ENCODE measurements around the gene APOBEC3H.
A peak's percentile ranks its signal among the peaks of the same experiment; 100 is the strongest.

The APOBEC3H gene

DNA sequence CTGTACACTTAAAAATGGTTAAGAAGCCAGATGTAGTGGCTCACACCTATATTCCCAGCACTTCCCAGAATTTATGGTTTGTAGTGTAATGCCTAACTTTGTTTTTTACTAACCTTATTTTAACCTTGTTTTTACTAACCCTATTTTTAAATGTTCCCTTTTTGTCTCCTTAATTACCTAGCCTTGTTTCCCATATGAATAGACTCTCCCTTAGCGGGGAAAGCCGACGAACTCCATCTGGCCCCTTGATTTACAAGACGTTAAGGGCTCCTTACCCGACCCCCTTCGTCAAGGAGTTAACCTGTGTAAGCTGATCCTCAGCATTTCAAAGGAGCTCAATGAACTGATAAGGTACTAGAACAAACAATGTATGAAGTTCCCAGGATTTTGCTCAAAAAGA is 17.1 kb downstream of the APOBEC3H start:
- no peak for DNase-seq

DNA sequence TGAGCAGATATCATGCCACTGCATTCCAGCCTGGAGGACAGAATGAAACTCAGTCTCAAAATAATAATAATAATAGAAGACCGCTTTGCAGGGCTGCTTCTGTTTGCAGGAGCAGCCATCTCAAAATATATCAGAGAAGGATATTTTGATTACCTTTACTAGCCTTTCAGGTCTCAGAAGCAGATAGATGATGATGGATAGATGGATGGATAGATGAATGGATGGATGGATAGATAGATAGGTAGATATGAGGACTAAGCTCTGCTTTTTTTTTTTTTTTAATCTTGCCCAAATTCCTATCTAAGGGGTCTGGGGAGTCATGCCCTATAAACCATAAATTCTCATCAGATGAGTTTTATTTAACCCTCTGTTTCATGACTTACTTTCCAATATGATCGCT is 18.5 kb downstream of the APOBEC3H start:
- no peak for DNase-seq

DNA sequence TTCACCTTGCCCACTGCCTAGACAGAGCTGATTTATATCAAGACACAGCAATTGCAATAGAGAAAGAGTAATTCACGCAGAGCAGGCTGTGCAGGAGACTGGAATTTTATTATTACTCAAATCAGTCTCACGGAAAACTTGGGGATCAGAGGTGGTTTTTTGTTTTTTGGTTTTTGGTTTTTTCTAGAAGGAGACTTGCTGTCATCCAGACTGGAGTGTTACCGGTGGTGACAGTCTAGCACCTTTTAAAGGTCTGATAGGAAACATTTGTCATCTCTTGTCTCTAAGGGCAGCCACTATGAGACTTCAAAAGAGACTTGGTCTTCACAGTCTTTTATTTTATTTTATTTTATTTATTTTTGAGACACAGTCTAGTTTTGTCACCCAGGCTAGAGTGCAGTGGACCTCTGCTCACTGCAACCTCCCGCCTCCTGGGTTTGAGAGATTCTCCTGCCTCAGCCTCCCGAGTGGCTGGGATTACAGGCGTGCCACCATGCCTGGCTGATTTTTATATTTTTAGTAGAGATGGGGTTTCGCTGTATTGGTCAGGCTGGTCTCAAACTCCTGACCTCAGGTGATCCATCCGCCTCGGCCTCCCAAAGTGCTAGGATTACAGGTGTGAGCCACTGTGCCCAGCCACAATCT is 19.1 kb downstream of the APOBEC3H start:
- no peak for DNase-seq

DNA sequence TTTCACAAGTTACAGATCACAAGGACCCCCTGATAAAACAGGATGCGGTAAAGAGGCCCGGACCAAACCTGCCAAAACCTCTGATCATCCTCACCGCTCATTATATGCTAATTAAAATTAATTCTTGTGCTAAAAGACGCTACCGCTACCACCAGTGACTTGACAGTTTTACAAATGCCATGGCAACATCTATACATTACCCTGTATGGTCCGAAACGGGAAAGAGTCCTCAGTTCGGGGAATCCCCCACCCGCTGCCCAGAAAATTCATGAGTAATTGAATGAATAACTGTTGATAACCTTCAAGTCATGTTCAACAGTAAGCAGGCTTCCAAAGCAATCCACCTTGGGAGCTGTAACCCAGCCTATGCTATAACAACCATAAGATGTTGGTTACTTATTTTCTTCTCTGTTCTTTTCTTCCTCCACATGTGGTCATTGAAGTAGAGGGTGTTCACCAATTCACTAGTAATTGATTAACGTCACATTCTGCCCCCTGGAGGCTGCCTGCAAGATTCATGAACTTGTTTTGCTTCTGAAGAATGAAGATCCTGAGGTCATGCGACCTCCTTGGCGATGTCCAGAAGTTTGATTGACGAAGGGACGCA is 20.6 kb downstream of the APOBEC3H start:
- DNase-seq: peak; percentile 73

DNA sequence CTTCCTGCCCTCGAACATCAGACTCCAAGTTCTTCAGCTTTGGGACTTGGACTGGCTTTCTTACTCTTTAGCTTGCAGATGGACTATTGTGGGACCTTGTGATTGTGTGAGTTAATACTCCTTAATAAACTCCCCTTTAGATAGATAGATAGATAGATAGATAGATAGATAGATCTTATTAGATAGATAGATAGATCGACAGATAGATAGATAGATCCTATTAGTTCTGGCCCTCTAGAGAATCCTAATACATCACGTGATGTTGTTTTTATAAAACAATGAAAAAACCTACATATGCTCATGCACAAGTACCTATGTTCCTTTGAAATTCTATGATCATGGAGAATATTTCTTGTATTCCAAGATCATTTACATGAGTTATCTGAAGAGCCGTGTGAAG is 23.9 kb downstream of the APOBEC3H start:
- DNase-seq: no peak

DNA sequence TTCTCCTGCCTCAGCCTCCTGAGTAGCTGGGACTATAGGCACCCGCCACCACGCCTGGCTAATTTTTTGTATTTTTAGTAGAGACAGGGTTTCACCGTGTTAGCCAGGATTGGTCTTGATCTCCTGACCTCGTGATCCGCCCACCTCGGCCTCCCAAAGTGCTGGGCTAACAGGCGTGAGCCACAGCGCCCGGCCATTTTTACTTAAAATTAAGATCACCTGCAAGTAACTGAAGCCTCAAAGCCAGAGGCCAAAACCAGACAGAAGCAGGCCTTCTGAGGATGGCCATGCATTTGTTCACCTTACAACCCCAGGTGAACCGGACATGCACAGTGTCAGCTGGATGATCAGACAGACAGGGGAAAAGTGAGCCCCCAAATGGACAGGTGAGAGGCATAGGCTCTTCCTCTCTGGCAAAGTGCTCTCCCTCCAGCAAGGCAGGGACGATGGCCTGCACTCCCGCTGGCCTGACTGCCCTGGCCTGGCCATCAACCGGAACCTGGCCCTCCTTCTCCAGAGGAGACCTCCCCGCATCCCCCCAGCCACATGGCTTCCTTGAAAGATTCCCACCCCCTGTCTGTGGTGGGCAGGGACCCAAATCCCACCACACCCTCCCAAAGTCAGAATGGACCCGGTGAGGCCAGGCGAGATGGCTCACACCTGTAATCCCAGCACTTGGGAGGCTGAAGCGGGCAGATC is 25.9 kb downstream of the APOBEC3H start:
- DNase-seq: no peak

DNA sequence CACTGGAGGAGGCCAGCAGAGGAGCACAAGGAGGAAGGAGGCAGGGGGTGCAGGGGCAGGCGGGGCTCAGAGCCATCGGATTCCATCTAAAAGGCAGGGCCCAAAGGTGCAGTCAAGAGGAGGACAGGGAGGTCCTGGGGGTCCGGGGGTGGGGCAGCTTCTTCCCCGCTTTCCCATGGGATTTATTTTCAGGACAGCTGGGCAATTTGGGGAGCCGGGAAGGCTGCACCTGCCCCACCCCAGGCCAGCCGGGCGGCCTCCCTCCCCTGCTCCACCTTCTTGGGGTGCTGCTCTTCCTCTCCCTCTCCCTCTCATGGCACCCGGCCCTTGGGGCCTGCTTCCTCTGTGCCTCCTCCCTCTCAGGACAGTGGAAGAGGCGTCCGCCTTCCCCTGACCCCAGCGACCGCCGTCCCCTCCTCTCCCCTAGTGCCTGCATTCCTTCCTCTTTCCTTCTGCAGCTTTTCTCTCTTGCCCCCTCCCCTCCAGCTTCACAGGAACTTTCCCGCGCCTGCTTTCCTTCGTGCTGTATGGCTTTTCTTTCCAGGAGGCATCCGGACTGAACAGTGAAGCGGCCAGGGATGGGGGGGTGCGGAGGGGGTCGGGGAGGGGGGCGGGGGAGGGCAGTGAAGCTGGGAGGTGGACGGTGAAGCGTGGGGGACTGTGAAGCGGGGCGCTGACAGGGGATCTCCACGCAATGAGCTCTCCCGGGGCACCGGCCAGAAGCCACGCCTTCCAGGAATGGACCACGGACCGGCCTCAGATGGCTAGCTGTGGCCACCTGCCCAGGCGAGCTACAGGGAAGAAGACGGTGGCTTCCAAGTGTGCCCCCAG is 26.9 kb downstream of the APOBEC3H start:
- no peak for DNase-seq

DNA sequence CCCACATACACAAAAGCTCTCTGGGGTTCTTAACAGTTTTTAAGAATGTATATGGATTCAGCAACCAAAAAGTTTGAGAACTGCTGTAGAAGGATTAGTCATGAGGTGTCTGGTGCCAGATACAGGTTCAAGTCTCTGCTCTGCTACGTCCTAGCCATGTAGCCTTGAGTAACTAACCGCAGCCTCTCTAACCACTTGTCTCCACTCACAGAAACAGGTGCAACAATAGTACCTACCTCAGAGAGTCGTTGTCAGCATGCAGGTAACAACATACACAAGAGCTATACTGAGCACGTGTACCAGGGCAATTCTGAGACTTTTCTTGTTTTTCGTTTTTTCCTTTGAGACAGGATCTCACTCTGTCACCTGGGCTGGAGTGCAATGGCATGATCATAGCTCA is 28.6 kb downstream of the APOBEC3H start:
- DNase-seq: no peak

DNA sequence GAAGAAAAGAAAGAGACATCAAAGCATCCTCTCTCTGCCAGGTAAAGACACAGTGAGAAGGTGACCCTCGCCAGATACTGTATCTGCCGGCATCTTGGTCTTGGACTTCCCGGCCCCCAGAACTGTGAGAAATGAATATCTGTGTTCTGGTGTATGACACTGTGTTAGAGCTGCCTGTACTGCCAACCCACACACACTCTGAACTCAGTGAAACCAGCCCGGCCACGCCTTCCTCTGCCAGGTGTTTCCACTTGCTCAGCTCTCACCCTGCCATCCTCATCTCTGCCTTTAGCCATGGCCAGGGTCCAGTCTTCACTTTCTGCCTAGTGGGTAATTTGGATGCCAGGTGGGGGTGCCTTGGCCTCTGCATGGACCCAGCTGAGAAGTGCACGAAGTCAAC is 31.5 kb downstream of the APOBEC3H start:
- DNase-seq: no peak

DNA sequence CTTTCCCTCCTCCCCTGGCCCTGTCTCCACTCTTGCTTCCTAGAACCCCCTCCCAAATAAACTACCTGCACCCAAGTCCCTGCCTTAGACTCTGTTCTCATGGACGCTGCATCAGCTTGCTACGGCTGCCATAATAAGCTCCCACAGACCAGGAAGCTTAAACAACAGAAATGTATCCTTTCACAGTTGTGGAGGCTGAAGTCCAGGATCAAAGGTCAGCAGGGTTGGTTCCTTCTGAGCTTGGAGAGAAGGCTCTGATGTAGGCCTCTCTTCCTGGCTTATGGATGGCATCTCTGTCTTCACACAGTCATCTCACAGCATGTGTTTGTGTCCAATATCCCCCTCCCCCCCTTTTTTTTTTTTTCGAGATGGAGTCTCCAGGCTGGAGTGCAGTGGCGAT is 32.0 kb downstream of the APOBEC3H start:
- DNase-seq: no peak

DNA sequence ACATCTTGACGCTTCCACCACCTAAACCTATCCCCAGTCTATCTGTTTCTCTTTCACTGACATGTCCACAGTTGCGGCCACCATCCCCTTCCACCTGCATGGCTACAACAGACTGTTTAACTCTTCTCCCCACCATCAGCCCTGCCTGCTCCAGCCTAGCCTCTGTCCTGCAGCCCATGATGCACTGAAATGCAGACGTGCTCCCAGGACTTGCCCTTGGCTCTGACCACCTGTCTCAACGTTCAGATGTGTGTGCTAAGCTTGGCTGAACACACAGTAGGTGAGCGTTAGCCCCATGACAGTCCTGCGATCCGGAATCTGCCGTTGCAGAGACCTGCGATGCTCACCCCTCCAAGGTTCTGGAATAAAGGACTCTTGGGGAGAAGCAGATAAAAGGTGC is 32.7 kb downstream of the APOBEC3H start:
- DNase-seq: no peak

DNA sequence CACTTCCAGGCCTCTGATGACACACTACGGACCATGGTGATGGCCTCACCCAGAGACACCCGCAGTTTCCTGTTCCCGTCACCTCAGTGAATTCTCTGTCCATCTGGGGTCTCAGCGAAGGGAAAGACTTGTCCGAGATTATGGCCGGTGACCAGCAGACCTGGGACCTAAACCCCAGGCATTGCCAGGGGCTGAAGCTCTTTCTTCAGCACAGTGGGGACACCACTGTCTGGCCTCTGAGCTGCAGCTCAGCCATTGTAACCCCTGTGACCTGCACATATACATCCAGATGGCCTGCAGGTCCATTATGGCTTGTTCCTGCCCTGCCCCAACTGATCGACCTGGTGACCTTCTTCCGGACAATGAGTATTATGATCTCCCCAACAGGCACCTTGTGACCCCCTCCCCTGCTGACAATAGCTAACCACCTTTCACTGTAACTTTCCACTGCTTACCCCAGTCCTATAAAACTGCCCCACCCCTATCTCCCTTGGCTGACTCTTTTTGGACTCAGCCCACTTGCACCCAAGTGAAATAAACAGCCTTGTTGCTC is 33.2 kb downstream of the APOBEC3H start:
- DNase-seq: no peak

DNA sequence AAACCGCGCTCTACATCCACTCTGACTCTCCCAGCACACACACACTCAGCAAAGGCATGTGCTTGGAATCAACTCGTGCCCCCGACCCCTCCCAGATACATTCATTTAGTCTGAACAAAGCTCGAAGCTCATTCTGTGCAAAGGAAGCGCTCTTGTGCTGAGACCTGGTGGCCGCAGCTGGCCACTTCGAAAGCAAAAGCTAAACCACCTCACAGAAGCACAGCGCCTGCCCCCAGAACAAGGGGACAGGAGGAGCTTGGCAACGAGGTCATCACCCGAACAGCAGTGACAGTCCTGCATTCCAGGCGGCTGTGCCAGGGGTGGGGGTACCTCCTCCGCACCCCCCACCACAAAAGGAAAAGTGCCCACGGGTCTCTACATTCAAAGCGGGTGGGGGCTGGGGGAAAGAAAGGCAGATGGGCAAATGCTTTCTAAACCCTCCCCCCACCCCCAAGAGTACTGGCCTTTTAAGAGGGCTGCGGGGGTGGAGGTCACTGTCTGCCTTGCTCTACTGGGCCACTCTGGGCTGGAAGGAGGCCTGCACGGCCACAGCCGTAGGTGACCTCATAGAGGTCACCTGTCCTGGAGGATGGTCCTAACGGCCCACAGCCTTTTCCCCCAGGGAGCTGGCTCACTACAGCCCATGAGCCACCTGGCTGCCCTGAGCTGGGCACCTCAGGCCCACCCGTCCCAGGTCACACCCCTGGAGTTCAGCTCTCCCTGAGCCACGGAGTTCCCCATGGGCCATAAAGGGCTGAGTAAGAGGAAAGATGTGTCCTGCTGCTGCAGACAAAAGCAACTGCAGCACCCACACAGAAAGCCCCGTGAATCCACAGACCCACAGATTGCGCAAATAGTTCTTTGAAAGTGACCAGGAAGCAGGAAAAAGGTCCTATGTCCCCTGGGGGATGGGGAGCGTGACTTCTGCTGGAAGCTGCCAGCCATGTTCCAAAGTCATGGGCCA is 34.1 kb downstream of the APOBEC3H start:
- DNase-seq: peak; percentile 69

DNA sequence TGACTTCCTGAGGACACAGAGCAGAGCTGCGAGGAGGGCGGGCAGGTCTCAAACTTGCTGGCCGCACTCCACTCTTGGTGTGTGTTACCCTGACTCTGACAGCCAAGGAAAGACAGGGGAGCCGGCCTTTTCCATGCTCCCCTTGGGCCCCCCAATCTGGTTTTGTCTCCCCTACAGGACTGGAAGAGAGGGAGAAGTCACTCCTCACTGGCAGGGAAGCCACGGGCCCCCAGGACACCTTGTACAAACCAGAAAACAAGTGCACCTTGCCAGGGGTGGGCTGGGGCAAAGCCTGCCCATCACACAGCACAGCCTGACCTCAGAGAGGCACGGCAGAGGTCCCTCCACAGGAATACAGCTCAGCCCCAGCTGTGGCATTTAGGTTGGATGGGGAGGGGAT is 35.2 kb downstream of the APOBEC3H start:
- DNase-seq: peak; percentile 47

DNA sequence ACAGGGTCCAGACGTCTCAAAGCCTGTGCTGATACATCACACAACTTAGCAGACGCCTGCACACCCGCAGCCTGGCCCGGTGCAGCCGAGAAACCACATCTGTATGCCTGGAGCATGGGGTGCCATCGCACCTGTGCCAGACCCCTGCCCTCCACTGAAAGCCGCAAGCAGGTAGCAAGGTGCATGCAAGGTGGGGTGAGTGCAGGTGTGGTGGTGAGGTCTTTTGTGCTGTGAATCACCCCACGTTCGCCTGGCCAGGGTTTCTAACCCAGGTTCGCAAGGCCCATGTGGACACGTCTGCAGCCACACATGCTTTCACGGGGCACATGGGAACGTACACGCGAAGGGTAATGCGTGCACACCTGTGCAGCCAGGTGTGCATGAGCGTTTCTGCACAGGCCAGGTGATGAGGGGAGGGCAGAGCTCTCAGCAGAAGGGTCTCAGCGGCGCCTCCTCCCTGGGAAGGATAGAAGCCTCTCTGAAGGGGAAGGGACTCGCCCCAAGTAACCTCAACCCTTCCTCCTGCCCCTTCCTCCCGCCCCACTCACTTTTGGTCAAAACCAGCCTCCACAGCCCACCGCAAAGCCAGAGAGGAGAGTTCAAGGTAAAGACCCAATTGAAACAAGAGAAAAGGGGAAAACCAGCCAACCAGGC is 36.0 kb downstream of the APOBEC3H start:
- DNase-seq: peak; percentile 50

DNA sequence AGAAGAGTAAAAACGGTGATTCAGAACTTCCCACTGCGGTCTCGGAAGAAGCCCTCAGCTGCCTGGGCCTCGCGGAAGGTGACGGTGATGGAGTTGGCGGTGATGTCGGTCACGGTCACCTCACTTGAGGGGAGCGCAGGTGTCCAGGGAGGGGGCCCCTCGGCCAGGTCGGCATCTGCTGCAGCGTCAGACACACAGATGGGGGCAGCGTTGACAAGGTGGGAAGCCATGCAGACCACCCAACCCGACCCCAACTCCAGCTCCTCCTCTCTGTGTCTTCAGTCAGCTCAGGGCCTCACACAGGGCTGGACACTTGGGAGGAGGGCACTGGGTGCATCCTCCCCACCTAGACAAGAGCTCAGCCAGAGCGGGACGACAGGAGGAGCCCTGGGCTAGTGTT is 36.8 kb downstream of the APOBEC3H start:
- DNase-seq: peak; percentile 46

DNA sequence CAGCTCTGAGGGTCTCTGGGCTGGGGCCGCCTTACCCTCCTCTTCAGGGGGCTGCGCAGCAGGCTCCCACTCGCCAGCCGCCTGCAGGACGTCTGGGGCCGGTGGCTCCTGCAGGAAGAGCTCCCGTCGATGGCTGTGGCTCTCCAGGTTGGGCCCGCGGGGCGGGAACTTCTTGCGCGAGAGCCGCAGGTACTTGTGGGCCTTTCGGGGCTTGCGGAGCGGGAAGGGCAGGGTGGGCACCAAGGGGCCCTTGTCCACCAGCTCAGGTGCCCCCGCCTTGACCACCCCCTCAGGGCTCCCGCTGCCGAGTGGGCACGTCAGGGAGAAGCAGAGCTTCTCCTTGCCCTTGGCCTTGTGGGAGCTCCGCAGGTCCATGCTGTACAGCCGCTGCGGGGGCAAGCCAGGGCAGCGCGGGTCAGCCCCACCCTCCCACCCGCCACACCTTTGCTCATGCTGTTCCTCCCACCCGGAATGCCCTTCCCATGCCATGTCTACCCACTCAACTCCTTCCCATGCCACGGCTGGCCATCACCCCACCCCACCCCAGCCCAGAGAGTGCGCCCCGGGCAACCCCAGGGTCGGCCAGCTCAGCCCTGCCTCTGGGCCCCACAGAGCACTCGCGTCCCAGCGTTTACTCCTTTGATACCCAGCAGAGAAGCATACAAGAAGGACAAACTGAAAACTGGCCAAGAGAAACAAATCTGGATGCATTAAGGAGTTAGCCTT is 37.5 kb downstream of the APOBEC3H start:
- no peak for DNase-seq

DNA sequence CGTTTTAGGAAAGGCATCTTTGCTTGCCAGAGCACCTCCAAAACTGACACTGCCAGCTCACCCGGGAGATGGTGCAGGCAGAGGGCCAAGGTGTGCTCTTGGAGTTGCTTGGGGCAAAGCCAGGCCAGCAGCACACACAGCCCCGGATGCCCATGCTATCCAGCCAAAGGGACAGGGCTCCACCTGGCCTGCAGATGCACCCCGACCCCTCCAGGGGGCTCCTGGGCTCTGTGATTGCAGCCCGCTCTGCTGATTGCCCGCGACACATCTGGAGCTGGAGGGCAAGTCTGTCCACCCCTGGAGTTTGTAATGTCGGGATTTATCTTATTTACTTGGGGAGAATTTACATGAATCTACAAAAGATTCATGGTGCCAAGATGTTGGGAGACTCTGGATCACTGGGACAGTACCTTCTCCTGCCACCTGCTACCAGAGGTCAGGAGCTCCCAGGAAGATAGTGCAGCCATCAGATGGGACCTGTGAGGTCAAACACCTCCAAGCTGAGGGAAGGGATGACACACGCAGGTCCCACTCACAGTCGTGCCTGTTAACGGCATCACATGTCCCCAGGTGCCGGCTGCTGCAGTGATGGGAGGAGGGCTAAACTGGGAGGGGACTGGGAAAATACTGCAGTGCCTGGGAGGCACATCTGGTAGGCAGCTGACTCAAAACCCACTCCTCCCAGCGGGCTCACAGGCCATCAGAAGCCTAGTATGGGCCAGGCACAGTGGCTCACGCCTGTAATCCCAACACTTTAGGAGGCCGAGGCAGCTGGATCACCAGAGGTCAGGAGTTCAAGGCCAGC is 38.2 kb downstream of the APOBEC3H start:
- peak; percentile 93 for DNase-seq

DNA sequence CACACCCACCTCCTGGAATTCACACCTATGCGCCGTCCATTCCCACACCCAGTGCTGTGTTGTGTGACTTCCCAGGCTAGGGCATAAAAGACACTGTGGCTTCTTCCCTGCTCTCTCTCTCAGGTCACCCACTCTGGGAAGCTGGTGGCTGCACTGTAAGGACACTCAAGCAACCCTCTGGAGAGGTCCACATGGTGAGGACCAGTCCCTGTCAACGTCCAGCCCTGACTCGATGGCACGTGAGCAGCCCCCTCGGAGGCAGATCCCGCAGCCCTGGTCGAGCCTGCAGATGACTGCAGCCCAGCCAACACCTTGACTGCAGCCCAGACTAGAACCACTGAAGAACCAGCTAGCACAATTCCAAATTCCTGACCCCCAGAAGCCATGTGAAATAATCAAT is 39.3 kb downstream of the APOBEC3H start:
- peak; percentile 48 for DNase-seq
